Raji (cell line): Measurements from ENCODE around the gene CAPN1.

Experiments
- POLR2A ChIP-seq: IDR thresholded peaks from 2 replicates; pipeline ENCODE4 v1.6.1; 2011; ENCODE audit warnings: low read depth, low read length, control low read depth; ENCODE audit not compliant: insufficient read depth

Gene CAPN1

GRCh38 chr11:65184146-65184545, 2.4 kb downstream of the CAPN1 start:
- TF ChIP-seq POLR2A, result no peak

- TF ChIP-seq POLR2A, result no peak
These were observed 3.4 kb downstream of the CAPN1 start for GRCh38 chr11:65185171-65185570.

GRCh38 chr11:65185869-65186341, 4.2 kb downstream of the CAPN1 start:
- TF ChIP-seq POLR2A, result no peak

GRCh38 chr11:65186701-65187100, 5.0 kb downstream of the CAPN1 start:
- TF ChIP-seq POLR2A, result no peak

GRCh38 chr11:65187146-65187675, 5.5 kb downstream of the CAPN1 start:
- TF ChIP-seq POLR2A, result no peak

- TF ChIP-seq POLR2A, result no peak
These were observed 6.3 kb downstream of the CAPN1 start for GRCh38 chr11:65187971-65188461.

GRCh38 chr11:65188486-65188885, 6.8 kb downstream of the CAPN1 start:
- TF ChIP-seq POLR2A, result no peak

GRCh38 chr11:65189191-65189590, 7.5 kb downstream of the CAPN1 start:
- no peak for TF ChIP-seq POLR2A

GRCh38 chr11:65194564-65194963, 12.8 kb downstream of the CAPN1 start:
- no peak for TF ChIP-seq POLR2A

- TF ChIP-seq POLR2A, result no peak
These were observed 22.4 kb downstream of the CAPN1 start for GRCh38 chr11:65204143-65204542.

- no peak for TF ChIP-seq POLR2A
These were observed 23.2 kb downstream of the CAPN1 start for GRCh38 chr11:65204646-65205601.

- TF ChIP-seq POLR2A, result no peak
These were observed 23.9 kb downstream of the CAPN1 start for GRCh38 chr11:65205602-65205967.

- no peak for TF ChIP-seq POLR2A
These were observed 24.7 kb downstream of the CAPN1 start for GRCh38 chr11:65206441-65206841.

- no peak for TF ChIP-seq POLR2A
These were observed 25.2 kb downstream of the CAPN1 start for GRCh38 chr11:65206901-65207300.

GRCh38 chr11:65207918-65208784, 26.4 kb downstream of the CAPN1 start:
- TF ChIP-seq POLR2A, result no peak
